ENCODE measurements around the gene COX5B.

- no peak for TF ChIP-seq CREM (CRISPR knock-in tag; IDR thresholded peaks at IDR 0.05)
- no peak for TF ChIP-seq GABPB1 (CRISPR knock-in tag; IDR thresholded peaks at IDR 0.05)
- no peak for TF ChIP-seq ATF2 (CRISPR knock-in tag; IDR thresholded peaks at IDR 0.05; ENCODE audit: borderline replicate concordance, low read depth)
- TF ChIP-seq CTCF (IDR thresholded peaks at IDR 0.05) = no peak
- no peak for TF ChIP-seq MAX (CRISPR knock-in tag; IDR thresholded peaks at IDR 0.05)
- no peak for TF ChIP-seq ZNF138 (CRISPR knock-in tag; conservative IDR thresholded peaks at IDR 0.05)
Measured at GRCh38 chr2:97646977-97647376, 1.1 kb downstream of the COX5B start.

Measured in WTC11 (cell line).